Stimulated activated naive CD8-positive, alpha-beta T cell treated with anti-CD3 and anti-CD28 coated beads, Interleukin-15, Interleukin-2, amounts not matched to agents 100 U/mL and 50 U/mL, for 24 hours (primary cell): ENCODE data around the gene UFC1.

Source experiments
- ATAC-seq: fragments of 150-1000 bp; cut with Tn5 transposase; one replicate; pipeline ENCODE4 v1.10.0; 2021
- DNase-seq: peaks from one replicate; pipeline ENCODE4 v3.0.0; 2021

Gene UFC1

DNA sequence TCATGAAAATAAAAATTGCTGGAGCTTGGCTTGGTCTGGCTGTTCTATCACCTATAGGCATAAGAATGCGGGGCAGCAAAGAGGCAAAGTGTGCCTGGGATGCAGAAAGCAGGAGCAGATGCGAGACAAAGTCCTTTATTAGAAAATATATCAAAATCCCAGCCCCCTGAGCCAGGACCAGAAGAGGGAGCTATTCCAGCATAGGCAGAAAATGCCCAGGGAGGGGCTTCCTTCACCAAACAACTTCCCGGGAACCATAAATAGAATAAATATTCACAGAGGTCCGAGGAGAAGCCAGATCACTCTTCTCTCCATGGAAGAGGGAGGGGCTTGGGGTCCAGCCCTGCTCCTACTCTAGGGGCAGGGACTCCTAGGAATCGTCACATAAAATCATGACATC lies 17.4 kb downstream of the UFC1 start:
- no peak for ATAC-seq
- DNase-seq = no peak

DNA sequence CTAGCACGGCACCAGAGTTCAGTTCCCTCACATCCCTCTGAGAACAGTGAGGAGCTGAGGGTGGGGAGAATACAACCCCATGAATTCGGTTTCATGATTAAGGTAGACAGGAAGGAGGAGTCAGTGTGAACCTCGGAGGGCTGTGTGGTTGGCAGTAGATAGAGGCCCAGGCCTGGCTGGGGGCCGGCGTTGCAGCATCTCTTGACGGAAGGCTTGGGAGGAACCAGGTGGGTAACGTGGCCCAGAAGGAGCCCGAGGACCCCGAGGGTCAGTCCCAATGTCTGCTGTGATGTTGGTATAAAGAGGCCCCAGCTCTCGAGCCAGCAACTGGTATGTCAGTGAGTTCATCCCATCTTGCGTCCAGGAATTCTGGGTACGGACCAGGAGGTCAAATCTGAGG lies 17.9 kb downstream of the UFC1 start:
- DNase-seq (no peak), ATAC-seq (no peak)

DNA sequence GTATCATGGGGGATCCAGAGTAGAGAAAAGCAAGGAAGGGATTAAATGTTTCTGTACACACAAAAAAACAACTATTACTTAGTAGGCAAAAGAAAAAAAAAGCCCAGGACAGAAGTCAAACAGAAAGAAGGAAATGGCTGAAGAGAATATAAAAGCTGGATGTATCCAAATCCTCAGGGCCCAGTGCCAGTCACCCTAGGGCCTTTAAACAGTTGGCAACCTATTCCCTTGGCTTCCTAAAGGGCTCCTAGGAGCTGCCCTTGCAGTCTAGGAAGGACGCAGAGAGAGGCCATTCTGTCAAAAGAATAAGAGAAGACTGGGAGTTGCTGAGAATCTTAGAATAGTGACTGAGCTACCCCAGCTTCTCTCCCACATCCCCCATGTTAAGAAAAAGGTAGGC lies 18.6 kb downstream of the UFC1 start:
- ATAC-seq (no peak), DNase-seq (no peak)

DNA sequence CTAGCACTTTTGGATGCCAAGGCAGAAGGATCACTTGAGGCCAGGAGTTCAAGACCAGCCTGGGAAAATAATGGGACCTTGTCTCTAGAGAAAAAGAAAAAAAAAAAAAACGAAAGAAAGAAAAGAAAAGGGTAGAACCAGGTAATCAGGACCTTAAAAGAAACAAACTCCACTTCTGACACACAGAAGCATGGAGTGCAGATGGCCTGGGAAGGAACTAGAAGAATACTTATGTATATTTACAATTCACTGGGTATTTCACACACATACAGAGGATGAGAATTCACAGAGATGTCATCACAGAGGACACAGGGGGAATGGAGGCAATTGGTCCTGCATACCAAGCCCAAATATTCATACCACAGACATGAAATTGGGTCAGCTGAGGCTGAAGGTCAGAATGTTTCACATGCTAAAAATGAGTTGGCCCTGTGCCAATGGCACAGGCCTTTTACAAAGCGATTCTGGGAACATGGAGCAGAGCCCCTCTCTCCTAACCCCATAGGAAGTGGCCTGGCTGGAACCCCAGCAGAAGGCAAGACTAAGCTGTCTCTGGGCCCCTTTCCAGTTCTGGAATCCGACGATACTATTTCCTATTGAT lies 19.1 kb downstream of the UFC1 start:
- ATAC-seq (no peak), DNase-seq (no peak)

DNA sequence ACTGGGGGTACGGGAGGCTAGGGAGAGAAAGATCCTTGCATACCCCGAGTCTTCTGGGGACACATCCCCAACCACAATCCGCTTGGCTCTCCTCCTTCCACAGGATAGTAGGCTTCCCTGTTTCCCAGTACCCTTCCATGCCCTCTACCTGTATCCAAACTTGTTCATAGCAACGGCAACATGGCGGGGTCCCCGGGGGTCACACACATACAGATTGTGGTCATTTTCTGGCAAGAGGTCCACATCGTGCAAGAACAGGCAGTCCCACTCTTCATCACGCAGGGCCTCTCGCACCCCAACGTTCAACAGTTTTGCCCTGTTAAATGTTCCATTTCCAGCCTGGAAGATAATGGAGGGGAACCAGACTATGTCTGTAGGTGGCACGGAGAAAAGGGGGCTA lies 19.9 kb downstream of the UFC1 start:
- DNase-seq = no peak
- no peak for ATAC-seq

DNA sequence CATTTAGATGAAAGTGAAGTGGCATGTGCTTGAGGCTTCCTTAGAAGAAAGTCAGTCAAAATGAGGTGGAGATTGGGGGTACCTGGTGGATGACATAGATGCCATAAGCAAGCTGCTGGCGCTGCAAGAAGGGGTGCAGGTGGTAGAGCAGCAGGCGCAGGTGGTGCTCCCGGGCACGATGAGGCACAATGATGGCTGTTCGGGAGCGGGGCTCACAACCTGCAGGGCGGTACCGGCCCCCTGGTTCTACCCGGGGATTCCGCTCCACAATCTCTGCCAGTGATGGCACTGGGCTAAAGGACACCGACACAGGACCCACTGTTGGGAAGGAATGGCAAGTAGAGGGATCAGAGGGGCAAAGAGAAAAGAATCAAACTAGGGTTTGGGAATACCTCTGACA lies 21.1 kb downstream of the UFC1 start:
- DNase-seq (no peak), ATAC-seq (no peak)

DNA sequence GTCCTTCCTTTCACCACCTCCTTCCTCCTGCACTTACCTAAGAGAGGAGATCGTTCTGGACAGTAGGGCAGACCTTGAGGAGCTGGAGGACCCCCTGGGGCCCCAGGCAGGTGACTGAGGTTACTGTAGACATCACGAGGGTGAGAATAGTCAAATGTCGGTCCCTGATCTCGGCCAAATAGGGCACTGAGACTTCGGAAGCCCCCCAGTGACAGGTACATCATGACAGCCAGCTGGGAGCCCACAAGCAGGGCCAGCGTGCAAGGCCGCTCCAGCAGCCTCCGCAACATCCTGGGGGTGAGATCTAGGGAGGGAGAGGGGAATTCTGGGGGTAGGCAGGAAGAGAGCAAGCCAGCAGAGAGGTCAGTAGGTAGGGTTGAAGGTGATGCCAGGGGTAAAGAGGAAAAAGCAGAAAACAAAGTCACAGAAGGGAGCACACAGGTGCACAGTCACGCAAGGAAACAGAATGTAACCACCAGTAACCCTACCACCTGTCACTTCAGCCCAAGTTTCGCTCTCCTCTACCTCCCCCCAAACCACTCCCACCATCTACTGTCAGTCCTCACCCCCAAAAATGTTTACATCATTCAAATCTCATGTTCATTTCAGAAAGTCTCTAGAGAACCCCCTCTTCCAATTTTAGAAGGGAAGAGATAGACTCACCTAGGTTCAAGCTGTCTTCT lies 22.1 kb downstream of the UFC1 start:
- ATAC-seq = no peak
- DNase-seq = no peak

DNA sequence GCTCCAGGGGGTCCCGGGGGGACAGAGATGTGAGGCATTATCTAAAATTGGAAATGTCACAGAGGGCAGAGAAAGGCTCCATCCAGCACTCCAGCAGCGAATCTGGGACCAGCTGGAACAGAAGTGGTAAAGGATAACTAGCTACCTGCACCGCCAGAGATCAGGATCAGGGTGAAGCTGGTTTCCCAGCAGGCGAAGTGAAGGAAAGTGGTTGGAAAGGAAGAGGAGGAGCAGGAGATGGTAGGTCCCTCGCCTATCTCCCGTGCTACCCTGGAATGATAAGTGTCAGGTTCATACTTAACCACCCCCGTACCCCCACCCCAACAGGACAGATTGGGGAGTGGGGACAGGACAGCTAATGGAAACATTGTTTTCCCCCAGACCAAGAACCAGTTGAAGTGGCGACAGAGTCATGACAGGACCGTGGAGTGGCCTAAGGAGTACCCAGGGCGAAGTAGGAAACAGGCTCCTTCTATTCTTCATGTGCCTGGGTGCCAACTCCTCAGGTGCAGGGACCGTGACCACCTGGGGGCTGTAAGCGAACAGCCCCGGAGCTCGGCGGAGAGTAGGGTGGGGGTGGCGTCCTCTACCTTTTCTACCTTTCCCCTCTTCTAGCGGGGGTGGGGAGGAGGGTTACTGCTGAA lies 22.8 kb downstream of the UFC1 start:
- no peak for ATAC-seq
- no peak for DNase-seq

DNA sequence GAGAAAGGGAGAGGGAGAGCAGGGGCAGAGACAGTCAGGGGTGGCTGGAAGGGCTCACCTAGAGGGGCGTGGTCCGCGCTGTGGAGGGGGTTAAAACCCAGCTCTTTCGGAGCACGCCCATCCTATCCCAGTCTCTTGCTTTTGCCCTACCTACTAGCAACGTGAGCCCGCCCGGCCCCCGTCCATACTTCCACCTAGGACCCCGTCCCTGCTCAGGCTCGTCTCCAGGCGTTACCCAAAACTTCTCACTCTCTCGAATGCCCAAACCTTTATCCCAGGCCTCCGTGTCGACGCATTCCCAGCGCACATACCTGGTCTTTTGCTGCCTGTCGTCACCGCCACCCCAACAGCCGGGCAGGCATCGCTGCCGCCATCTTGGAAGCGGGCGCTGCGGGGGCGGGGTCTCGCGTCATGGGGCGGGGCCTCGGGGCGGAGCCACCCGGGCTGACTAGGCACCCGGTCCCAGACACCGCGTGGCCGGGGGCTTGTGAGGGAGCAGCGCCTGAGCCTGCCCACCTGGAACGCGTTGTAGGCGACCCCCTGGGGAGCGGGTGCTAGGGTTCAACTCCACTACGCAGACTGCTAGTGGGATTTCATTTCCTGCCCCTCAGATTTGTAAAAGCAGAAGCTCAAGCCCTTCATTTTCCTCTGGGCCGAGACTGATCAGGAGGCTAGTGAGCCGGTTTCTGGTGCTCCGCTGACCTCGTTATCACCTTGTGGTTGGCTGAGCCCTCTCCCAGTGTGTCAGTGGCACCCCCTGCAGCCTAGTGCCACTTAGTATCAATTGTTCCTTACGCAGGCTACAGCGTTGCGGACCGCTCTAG lies 23.5 kb downstream of the UFC1 start, which contains the start of gene B4GALT3:
Gene B4GALT3 (minus strand): TSS at position 396 of the 824 bp plus-strand sequence. CDS start 1,447 bp downstream, outside the sequence.
- ATAC-seq = peak; percentile 88
- DNase-seq = peak; percentile 98

DNA sequence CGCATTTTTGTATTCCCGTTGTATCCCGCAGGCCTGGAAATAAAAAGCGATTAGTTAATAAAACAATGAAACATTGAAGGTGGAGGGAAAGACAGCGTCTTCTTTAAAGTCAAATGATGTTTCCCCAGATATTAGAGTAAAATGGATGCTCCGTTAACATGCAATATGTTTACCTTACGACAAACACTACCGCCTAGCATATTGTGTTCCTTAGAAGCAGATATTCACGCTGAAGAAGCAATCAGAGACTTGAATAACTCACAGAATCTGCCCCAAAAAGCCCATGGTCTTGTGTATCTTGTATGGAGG lies 24.1 kb downstream of the UFC1 start:
- DNase-seq (no peak), ATAC-seq (no peak)

DNA sequence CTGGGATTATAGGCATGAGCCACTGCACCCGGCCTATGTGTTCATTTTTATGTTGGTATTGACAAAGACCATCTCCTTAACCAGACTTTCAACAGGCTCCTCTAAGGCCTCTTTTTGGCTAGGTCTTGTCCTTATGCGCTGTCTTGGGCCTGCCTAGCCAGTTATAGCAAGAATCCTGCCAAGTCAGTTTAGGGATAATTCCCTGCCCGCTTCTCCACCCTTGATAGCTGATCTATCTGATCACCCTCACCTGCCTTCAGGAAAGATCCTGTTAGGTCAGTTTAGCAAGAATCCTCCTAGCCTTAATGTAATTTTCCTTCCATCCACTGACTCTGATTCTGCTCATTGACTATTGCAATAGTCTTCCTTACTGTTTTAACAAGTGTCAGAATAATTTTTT lies 25.9 kb downstream of the UFC1 start:
- DNase-seq (no peak), ATAC-seq (no peak)

DNA sequence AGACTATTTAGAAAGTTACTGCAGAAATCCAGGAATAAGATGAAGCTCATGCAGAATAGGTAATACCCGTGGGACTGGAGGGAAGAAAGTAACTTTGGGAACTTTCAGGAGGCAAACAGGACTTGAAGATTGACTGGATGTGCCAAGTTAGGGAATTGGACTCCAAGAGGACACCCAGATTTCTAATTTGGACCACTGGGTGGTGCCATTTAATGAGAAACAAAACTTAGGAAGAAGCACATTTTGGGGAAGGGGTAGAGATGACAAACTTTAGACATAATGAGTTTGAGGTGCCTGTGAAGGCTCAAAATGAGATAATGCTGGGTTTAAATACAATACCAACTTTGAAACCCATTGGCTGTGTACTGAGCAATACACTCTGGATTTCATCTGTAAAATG lies 26.9 kb downstream of the UFC1 start:
- no peak for DNase-seq
- no peak for ATAC-seq

DNA sequence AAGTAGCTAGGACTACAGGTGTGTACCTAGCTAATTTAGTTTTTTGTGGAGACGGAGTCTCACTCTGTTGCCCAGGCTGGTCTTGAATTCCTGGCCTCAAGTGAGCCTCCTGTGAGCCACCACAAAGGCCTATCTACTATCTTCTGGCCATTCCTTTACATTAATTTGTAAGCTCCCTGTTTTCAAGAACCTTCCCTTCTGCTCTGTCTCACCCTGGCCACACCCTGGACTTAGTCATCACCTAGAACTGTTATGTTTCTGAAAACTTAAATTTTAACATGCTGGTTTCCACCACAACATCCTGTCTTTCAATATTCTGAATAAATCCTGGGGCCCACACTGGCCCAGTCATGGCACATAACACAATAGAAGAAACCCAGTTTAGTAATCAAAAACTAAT lies 28.4 kb downstream of the UFC1 start:
- DNase-seq (peak; percentile 58), ATAC-seq (peak; percentile 69)

DNA sequence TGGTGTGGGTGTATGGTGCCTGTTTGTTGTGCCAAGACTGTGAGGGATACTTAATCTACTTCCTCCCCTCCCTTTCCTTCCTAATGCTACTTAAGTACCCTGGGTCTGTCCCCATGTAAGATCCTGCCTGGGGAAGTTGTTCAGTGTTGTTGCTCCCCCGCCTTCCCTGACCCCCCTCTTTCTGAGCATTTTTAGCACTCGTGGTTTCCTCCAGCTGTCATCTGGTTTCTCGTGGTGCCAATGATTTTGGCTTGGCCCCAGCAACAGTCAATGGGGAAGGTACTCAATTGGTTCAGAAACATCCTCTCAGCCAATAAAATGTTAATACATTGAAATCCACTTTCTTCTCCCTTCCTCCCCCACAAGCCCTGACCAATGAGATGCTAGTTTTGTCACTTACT lies 31.5 kb downstream of the UFC1 start:
- peak; percentile 61 for ATAC-seq
- DNase-seq = peak; percentile 71

DNA sequence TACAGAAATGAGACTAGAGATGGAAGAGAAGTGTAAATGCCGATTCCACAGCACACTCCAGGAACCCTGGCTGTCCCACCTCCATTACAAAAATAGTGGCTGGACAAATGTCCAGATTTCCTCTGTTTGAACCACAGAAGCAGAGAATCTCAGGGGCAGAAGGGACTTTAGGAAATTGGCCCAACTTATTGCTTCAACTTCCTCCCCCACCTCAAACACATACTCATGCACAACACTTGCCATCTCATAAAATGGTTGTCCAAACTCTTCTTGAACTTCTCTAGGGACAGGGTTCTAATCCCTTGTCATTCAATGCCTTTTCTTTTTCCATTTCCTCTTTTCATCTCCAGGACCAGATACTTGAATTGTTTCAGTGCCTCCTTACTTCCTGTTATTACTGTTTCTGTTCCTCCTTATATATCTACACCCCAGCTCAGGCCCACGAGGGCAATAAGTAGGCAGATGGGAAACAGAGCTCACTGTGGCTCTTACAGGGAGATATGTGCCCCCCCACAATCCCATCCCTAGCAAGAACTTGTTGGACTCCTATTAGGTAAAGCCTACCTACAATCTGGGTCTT lies 32.0 kb downstream of the UFC1 start:
- DNase-seq (no peak), ATAC-seq (no peak)

DNA sequence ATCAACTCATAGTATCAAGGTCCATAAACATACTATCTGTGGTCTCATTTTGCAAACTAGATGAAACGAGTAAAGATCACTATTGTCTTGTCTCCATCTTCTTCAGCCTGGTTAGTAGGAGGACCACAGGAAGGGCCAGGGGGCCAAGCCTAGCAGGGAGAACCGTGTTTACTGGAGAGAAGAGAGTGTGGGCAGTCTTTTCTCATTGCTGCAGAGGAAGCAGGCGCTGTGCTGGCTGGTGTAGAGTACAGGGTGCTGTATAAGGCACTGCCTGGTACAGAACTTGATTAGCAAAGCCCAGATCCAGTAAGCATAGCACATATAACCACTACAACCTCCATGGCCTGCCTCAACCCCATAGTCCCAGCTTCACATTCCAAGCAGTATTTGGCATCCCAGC lies 33.5 kb downstream of the UFC1 start:
- DNase-seq = no peak
- no peak for ATAC-seq

DNA sequence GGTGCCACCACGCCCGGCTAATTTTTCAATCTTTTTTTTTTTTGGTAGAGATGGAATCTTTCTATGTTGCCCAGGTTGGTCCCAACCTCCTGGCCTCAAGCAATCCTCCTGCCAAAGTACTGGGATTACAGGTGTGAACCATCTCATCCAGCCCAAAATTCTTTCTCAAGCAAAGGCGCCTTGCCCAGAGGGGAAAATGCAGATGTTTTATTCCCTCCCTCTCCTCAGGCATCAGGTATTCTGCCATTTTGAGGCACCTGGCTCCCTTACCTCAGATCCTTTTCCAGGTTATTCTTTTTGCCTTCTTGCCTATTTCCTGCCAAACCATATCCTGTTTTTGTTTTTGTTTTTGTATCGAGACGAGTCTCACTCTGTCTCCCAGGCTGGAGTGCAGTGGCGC lies 34.6 kb downstream of the UFC1 start:
- ATAC-seq (no peak), DNase-seq (no peak)

DNA sequence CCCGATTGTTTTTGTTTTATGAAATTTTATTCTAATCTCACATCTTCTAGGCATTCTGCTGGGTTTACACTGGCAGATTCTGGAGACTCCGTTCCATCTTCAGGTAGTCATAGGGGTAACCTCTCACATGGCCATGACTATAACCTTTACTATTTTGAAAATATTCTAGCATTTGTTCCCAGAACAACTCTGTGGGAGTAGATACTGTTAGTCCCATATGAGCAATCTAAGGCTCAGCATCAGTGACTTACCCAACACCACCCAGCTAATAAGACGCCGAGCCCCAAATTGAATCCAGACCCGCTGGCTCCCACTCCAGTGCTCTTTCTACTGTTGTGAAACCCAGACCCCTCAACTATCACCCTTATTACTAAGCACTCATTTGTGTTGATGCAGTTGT lies 35.3 kb downstream of the UFC1 start:
- DNase-seq = no peak
- no peak for ATAC-seq

DNA sequence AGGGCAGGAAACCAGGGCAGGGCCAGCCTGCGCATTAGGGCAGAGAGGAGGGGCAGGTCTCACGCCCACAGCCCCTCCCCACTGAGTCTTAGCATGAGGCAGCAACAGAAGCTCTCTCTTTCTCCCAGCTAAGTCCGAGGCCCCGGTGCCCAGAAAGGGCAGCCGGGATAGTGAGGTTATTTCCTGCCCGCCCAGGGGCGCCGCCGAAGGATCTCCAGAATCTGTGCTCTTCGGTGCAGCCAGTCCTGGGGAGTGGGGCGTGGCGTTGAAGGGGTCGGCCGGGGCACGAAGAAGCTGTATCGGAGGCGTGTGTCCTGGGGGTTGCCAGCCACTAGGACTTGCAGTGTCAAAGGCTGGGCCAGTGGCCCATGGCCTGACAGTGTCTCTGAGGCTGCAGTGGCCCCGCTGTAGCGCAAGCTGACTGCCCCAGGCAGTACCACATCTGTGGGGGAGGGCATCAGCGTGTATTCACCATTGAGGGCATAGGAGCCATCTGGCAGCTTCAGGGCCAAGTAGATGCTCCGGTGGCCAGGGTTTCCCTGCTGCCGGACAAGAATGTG lies 37.3 kb downstream of the UFC1 start:
- DNase-seq = no peak
- no peak for ATAC-seq

DNA sequence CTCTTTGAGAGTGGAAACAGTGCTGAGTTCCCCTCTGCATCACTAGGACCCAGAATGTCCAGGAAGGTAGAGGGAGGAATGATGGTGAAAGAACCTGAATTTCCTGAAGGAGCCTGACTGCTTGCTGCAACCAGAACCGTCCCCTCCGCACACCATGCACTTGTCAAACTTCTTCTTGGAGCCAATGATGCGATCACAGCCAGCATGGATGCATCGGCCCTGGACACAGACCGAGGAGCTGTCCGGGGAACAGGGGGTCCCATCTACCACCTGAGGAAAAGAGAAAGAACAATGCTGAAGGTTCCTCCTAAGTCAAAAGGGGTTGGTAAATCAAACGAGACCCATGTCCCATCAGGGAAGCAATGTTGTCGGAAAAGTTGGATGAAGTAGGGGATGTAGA lies 38.2 kb downstream of the UFC1 start:
- DNase-seq (no peak), ATAC-seq (no peak)

DNA sequence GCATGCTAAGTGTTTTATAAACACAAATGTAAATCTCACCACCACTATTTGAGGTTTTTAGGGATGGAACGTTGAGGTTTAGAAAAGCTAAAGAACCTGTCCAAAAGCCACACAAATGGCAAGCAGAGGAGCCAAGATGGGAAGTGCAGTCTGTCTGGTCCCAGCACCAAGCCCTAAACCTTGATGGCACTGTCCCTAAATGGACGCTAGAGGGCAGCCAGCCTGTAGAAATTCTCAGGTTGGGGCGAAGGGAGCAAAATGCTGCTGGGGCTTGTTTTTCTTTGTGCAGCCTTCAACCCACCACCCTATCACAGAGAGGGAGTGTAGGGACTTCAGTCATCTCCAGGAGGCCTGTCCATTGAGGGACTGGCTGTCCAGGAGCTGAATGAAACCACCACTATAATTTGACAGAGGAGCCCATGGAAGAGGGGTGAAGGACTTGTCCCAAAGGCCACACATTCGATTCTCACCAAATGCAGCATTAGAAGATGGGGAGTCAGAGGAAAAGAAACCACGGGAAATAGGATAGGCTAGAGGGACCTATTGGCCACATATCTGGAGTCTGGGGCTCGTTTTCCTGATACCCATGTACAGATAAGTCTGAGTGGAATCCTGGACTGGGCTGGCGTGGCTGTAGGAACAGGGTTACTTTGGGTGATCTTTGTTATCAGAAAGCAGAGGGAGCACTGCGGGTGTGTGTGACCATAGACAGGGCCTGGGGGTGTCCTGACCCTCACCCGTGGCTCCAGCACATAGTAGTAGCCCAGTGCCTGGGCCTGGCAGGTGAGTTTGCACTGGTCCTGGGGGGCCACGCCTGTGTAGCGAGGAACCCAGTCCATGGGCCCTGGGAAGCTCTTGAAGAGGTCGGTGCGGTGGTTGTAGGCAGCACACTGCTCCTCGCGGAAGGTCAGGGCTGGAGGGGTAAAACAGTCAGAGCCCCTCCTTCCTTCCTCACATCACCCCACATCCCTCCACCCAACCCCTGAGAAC lies 39.0 kb downstream of the UFC1 start:
- ATAC-seq (peak; percentile 82), DNase-seq (peak; percentile 67)
